ENCODE results near the gene GIMD1. TPM values are rescaled to one million over a fixed set of nuclear protein-coding genes. Genes with fewer than 3 reads are reported as not detected.

The GIMD1 gene
- total RNA-seq, 1 experiment from 2014 or later: not detected

GRCh38 chr4:106365613-106366012, 3.0 kb downstream of the GIMD1 start:
- DNase-seq (ENCODE audit: low read depth, low spot score) (no peak), ATAC-seq (no peak)
- no TSS peak for BruUV-seq (replicated peaks)
- intact Hi-C loops (cut with micrococcal nuclease; ENCODE audit: unreplicated experiment) (loop anchor here (5.0 kb wide), 1 partner anchor 442 kb away; no protein-coding TSS in a partner anchor), in situ Hi-C loops (cut with HindIII; ENCODE audit: low pct_unique_long_range_greater_than_20kb, low sequenced_read_pairs) (no loop called here)
- Histone ChIP-seq H3K4me1 (ENCODE audit: control insufficient read depth, insufficient read depth, low read length) (no peaks in the 10 kb centered on the region), H3K9me3 (ENCODE audit: control insufficient read depth, insufficient read depth, low read depth, low read length) (no peaks in the 10 kb centered on the region), H3K36me3 (ENCODE audit: control insufficient read depth, insufficient read depth, low read length) (no peaks in the 10 kb centered on the region), H3K27ac (ENCODE audit: low read length) (no peak overlapping the region), H3K4me3 (ENCODE audit: low read depth in 2 of 2, low read length in 2 of 2) (no peak overlapping the region), H3K27me3 (ENCODE audit: control insufficient read depth, insufficient read depth, low read length) (no peaks in the 10 kb centered on the region)
- CTCF ChIA-PET: no interaction called here
- POLR2A ChIA-PET: no interaction called here
- TF ChIP-seq SIN3A (IDR thresholded peaks at IDR 0.05; ENCODE audit: borderline replicate concordance, insufficient read depth, low read depth, low read length): no peak
- TF ChIP-seq, protein P1, sequence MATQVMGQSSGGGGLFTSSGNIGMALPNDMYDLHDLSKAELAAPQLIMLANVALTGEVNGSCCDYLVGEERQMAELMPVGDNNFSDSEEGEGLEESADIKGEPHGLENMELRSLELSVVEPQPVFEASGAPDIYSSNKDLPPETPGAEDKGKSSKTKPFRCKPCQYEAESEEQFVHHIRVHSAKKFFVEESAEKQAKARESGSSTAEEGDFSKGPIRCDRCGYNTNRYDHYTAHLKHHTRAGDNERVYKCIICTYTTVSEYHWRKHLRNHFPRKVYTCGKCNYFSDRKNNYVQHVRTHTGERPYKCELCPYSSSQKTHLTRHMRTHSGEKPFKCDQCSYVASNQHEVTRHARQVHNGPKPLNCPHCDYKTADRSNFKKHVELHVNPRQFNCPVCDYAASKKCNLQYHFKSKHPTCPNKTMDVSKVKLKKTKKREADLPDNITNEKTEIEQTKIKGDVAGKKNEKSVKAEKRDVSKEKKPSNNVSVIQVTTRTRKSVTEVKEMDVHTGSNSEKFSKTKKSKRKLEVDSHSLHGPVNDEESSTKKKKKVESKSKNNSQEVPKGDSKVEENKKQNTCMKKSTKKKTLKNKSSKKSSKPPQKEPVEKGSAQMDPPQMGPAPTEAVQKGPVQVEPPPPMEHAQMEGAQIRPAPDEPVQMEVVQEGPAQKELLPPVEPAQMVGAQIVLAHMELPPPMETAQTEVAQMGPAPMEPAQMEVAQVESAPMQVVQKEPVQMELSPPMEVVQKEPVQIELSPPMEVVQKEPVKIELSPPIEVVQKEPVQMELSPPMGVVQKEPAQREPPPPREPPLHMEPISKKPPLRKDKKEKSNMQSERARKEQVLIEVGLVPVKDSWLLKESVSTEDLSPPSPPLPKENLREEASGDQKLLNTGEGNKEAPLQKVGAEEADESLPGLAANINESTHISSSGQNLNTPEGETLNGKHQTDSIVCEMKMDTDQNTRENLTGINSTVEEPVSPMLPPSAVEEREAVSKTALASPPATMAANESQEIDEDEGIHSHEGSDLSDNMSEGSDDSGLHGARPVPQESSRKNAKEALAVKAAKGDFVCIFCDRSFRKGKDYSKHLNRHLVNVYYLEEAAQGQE (IDR thresholded peaks at IDR 0.05; ENCODE audit: insufficient read depth in 1 of 2, low read depth in 2 of 2, low read length in 1 of 2): no peak
- TF ChIP-seq CTCF (IDR thresholded peaks at IDR 0.05): no peak
- TF ChIP-seq POLR2AphosphoS5 (IDR thresholded peaks at IDR 0.05; ENCODE audit: low read depth, low read length): no peak
- no peak for TF ChIP-seq TCF7L2 (IDR thresholded peaks at IDR 0.05; ENCODE audit: low read depth, low read length)

GRCh38 chr4:106364282-106364681, 4.3 kb downstream of the GIMD1 start:
- POLR2A ChIA-PET: no interaction called here
- DNase-seq (ENCODE audit: low read depth, low spot score): no peak
- BruUV-seq (replicated peaks): no TSS peak
- TF ChIP-seq SIN3A (IDR thresholded peaks at IDR 0.05; ENCODE audit: borderline replicate concordance, insufficient read depth, low read depth, low read length): no peak
- TF ChIP-seq TCF7L2 (IDR thresholded peaks at IDR 0.05; ENCODE audit: low read depth, low read length): no peak
- no peak for TF ChIP-seq CTCF (IDR thresholded peaks at IDR 0.05)
- TF ChIP-seq, protein P1 (IDR thresholded peaks at IDR 0.05; ENCODE audit: insufficient read depth in 1 of 2, low read depth in 2 of 2, low read length in 1 of 2): no peak
- no peak for TF ChIP-seq POLR2AphosphoS5 (IDR thresholded peaks at IDR 0.05; ENCODE audit: low read depth, low read length)
- ATAC-seq: no peak
- Histone ChIP-seq H3K27me3 (ENCODE audit: control insufficient read depth, insufficient read depth, low read length) (no peaks in the 10 kb centered on the region), H3K9me3 (ENCODE audit: control insufficient read depth, insufficient read depth, low read depth, low read length) (no peaks in the 10 kb centered on the region), H3K4me1 (ENCODE audit: control insufficient read depth, insufficient read depth, low read length) (no peaks in the 10 kb centered on the region), H3K4me3 (ENCODE audit: low read depth in 2 of 2, low read length in 2 of 2) (no peak overlapping the region), H3K36me3 (ENCODE audit: control insufficient read depth, insufficient read depth, low read length) (no peaks in the 10 kb centered on the region), H3K27ac (ENCODE audit: low read length) (no peak overlapping the region)
- CTCF ChIA-PET: interaction anchor here (0.5 kb wide), 1 partner anchor 9 kb away, joined by 3 read pairs; no protein-coding TSS in a partner anchor
- intact Hi-C loops (cut with micrococcal nuclease; ENCODE audit: unreplicated experiment) (no loop called here), in situ Hi-C loops (cut with HindIII; ENCODE audit: low pct_unique_long_range_greater_than_20kb, low sequenced_read_pairs) (no loop called here)

Measured in Panc1 (cell line).